NCI-H345 (cell line): ENCODE data around the gene COL24A1.
A peak's percentile ranks its signal among the peaks of the same experiment; 100 is the strongest.
"Not testable (repeated sequence)": the region's sequence is repeated elsewhere in the genome, so short reads cannot be mapped to it uniquely, and the experiment has no call there.

ENCODE experiments used
- DNase-seq: peaks from one replicate; lab custom pipeline; 2025; lab: John Stamatoyannopoulos, UW

The COL24A1 gene

DNA sequence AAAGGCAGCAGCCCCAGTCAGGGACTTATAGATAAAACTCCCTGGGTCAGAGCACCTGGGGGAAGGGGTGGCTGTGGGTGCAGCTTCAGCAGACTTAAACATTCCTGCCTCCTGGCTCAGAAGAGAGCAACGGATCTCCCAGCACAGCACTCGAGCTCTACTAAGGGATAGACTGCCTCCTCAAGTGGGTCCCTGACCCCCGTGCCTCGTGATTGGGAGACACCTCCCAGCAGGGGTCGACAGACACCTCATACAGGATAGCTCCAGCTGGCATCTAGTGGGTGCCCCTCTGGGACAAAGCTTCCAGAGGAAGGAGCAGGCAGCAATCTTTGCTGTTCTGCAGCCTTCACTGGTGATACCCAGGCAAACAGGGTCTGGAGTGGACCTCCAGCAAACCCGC, 84.1 kb downstream of the COL24A1 start:
- not testable (repeated sequence) for DNase-seq

DNA sequence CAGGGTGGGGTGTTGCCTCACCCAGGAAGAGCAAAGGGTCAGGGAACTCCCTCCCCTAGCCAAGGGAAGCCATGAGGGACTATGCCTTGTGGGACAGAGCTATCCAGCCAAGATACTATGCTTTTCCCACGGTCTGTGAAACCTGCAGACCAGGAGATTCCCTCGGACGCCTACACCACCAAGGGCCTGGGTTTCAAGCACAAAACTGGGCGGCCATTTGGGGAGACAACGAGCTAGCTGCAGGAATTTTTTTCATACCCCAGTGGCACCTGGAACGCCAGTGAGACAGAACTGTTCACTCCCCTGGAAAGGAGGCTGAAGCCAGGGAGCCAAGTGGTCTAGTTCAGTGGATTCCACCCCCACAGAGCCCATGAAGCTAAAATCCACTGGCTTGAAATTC, 84.7 kb downstream of the COL24A1 start:
- DNase-seq = not testable (repeated sequence)

DNA sequence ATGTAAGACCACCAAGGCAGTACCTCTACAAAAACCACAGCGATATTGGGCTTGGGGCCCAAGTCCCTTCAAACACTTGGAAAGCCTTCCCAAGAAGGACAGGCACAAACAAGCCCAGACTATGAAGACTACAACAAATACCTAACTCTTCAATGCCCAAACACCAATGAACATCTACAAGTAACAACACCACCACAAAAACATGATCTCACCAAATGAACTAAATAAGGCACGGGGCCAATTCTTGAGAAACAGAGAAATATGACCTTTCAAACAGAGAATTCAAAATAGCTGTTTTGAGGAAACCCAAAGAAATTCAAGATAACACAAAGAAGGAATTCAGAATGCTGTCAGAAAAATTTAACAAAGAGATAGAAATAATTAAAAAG, 86.8 kb downstream of the COL24A1 start:
- no peak for DNase-seq

DNA sequence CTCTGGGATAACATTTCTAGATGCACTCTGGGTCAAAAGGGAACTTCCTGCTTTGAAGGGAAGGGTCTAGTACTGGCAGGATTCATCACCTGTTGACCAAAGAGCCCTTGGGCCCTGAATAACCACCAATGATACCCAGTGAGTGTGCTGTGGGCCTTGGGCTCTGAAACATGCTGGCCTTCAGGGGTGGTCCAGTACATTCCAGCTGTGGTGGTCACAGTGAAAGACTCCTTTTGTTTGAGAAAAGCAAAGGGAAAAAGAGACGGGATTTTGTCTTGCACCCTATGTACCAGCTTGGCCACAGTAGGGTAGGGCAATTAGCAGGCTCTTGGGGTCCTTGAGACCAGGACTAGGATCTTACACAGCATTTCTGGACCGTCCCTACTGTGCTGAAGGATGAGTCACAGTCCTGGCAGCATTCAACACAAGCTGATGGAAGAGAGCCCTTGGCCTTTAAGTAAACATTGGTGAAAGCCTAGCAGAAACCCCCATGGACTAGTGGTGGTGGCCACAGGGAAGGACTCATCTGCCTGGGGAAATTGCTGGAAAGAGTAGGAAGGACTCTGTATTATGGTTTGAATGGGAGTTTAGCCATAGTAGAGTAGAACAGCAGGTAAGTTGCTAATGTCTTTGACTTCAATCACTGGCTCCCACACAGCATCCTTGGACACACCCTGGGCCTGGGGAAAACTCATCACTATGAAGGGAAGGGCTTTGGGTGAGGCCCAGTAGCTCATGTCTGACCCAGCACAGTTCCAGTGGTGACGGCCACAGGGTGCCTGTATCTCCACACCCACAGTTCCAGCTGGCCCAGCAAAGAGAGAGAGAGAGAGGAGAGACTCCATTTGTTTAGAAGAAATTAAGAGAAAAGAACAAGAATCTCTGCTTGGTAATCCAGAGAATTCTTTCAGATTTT, 87.5 kb downstream of the COL24A1 start:
- DNase-seq = no peak

DNA sequence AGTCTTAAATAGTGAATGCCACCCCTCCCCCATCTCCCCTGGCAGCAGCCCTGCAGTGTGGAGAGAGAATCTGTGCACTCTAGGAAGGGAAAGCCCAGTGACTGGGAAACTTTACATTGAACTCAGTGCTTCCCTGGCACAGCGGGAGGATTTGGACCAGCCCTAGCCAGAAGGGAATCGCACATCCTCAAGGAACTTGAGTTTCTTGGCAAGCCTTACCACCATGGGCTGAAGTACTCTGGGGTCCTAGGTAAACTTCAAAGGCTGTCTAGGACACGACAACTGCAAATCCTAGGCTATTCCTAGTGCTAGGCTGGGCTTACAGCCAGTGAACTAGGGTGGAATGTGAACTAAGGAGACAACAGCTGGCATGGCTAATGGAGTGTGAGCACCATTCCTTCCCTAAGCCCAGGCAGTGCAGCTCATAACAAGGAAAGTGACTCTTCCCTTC, 88.3 kb downstream of the COL24A1 start:
- DNase-seq = no peak

DNA sequence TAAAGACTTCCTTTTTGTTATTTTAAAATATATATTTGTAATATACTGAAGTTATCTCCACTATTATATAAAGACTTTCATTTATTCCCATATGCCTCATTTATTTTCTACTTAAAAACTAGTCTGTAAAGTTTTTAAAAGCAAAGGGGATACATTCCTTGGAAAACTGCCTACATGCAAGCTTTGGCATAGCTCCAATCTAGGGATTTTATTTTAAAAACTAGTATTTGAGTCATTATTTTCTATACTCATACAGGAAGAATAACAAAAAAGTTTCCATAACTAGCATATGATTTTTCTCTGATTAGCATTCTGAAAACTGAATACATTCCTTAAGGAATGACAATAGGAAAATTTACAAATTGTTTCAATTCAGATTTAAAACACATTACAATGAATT, 88.9 kb downstream of the COL24A1 start:
- DNase-seq = no peak

DNA sequence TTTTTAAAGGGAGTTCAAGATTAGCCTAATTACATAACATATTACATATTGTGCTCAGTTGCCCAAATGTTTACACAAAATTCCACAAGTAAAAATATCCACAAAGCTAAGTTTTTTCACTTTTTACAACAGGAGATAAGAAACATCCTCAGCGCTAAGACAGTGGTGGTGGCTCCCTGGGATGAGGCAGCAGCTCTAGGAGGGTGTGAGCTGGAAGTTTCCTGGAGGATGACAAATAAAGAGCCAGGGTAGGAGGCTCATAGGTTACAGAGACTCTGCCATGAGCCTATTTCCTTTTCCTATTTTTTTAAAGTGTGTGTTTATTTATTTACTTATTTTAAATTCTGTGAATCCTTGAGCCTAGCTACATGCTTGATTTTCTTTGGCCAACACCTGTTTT, 91.7 kb downstream of the COL24A1 start:
- DNase-seq = no peak

DNA sequence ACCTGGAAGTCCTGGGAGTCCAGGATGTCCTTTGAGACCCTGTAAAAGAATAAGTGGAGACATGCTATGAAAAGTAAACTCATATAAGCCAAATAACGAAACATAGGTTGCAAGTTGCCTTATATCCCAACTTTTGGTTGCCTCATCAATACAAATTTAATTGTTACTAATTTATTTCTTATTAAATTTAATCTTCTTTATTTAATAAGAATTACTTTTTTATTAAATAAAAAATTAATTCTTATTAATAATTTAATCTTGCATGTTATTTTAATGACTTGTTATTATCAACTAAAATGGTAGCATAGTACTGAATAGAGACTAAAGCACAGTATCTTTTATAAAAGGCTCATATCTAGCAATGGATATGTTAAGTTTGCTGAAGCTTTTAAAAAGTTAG, 92.9 kb downstream of the COL24A1 start:
- DNase-seq = no peak

DNA sequence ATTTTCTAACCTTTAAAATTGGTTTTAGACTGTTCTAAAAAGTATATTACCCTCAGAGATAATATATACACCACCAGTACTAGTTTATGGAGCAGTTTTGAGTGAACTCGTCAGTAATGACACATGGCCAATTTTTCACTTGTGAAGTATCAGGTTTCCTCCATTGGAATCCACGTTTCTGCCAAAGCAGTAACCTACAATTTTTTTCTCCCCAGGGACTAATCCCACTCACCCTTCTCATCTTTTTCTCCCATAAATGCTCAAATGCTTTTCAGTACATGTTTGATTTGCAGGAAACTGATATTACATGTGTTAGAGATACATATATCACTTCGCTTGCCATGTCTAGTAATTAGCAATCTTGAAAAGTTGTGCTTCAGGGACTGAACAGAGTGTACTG, 94.1 kb downstream of the COL24A1 start:
- DNase-seq = no peak

DNA sequence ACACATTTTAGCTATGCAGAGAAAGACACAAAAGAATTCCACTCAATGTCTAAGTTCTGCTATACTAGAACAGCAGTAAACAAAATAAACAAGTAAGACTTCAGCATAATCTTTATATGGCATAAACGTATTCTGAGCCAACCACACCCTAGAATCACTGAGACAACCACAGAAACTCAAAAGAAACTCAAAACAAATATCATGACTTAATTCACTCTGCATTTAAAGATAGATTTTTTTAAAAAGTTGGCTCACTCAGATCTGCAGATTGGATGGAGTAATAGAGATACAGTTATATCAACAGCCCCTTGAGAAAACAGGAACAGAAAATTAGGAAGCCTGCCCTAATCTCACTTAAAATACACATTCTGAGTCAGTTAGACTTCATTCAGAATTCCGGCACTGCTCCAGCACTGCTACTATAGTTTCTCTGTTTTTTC, 95.0 kb downstream of the COL24A1 start:
- no peak for DNase-seq

DNA sequence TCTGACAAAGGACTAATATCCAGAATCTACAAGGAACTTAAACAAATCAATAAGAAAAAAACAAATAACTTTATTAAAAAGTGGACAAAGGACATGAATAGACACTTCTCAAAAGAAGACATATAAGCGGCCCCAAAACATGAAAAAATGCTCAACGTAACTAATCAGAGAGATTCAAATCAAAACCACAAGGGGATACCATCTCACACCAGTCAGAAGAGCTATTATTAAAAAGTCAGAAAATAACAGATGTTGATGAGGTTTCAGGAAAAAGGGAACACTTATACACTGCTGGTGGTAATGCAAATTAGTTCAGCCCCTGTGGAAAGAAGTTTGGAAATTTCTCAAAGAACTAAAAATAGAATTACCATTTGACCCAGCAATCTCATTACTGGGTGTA, 102.2 kb downstream of the COL24A1 start:
- DNase-seq = no peak

DNA sequence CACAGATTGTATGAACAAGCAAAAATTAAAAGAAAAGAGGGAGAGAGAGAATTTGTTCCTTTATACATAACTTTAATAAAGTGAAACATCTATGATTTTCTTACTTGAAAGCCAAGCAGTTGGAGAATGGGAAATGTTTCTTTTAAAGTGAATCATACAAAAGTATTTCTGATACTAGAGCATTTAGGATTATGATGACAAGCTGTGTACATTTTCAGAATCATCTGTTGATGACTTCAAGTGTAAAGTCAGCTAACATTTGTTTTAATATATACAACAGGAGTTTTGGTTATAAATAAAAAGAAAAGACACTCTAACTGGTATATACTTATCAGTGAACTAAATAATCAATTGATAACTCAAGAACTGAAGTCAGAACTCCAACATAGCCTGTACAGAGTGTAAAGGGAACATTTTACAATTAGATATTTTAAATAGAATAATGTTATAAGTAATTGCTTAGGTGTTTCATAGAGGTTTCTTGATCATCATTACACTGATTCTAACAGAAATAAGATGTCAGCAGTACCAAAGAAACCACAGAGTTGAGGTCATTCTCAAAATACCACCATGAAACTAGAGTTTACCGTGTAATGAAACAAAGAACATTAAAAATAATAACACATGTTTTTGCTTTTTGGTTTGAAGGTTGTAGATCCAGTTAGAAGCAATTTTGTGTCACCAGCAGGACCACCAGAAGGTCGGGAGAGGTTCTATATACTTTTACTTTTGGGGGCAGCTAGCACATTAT, 103.4 kb downstream of the COL24A1 start:
- no peak for DNase-seq

DNA sequence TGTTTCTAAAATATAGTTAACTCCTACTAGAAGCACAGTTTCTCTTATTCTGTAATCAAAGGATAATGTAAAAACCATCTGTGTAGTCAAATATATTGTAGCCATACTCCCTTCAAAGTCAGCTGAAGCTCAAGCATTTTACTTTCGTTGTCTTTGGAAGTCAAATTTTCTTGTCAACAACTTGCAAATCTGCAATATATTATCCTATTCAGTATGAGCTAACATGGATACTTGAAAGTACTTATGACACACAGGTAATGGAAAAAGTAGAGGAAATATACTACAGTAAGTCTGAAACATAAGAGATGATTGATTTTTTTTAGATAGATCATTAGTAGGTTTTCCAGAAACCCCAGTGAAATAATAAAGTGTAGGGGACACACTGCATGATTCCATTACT, 121.5 kb downstream of the COL24A1 start:
- no peak for DNase-seq

DNA sequence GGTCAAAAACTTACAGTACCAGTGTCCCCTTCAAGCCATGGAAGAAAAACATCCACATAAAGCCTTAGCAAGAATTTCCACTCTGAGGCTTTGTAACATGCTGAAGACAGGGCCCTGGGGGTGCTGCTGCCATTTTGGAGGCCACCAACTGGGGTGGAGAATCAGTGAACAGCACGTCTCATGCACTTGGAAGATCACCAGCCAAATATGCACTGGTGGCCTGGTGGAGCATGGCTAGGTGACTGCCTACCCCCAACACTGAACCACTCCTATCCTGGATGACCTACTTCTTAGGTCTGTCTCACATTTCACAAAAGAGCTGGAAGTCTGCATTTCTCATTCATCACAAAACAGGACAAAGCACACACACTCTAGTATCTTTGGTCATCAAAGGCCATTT, 126.4 kb downstream of the COL24A1 start:
- no peak for DNase-seq

DNA sequence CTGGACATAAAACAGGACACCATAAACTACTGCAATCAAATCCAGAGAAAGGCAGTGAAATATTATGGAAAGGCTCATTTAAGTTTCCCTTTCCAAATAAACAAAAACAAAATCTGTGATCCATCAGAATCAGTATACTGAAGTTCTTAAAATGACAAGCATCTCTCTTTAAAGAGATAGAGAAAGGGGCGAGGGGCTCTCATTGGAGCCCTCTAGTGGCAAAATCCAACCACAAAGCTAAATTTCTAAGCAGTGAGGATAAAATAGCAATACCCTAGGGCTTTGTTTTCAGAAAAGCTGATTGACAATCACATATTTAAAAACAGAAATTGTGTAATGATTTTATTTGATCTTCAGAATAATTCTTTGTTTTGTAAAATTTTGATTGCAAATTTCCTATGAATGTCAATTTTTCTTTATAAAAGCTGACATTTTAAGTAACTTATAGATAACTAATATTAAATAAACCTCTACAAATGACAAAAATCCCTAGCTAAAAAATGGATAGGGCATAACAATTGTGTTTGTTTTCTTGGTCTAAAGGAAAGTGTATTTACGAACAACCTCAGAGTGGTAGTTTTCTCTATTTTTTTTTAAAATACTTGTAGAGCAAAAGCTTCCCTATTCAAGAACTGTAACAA, 138.2 kb downstream of the COL24A1 start:
- DNase-seq = peak; percentile 53

DNA sequence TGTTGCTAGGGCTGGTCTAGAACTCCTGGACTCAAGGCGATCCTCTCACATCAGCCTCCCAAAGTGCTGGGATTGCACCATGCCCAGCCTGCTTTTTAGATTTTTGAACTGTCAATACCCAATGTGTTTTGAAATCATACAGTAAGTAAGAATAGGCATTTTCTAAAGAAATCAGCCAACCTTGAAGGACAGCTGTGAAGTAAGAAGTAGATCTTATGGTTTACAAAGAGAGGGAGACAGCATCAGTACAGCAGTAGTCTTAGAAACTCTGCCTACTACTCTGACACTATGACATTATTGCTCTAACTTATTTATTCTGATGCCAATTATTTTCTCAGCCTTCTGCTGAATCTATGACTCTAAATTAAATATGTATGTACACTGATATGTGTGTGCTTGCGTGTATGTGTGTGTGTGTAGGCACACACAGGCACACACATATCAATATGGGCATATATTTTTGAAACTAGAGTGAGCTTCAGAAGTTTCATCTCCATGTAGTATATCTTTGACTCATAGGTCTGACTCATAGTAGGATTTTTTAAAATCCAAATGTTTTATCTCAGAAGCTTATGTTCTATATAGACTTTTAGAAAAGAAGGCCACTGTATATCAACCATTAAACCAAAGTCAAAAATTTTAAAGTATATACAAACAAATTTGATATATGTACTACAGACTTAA, 140.4 kb downstream of the COL24A1 start:
- no peak for DNase-seq

DNA sequence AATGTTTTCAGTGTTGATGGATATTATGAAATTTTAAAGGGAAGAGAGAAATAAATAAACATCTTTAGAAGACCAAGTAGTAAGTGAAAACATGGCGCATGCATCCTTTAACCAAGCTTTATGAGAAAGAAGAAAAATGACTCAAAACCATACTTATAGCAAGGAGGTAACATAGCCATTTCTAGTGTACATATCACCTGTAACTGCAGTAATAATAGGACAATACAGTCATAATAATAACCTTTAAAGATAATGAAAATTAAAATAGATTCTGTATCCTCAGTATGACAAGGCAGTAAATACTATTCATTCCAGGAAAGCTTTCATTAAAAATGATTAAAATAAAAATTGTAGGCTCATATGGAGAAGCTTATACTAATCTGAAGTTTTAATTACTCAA, 141.2 kb downstream of the COL24A1 start:
- DNase-seq = no peak

DNA sequence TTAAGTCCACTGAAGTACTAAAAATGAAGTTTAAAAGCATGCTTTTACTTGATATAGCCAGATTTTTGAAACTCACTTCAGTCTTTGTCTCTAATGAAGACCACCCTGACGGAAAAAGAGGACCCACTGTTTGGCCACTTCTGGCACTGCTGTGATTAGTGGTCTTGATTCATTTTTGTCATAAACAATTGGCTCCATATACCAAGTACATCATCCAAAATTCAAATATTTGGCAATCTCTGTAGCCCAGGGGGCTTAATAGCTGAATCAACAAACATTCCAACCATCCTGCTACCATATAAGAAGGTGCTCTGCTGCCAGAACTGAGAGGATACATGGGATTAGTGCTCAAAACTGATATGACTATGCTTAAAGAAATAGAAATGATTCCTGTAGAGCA, 156.0 kb downstream of the COL24A1 start:
- DNase-seq = no peak

DNA sequence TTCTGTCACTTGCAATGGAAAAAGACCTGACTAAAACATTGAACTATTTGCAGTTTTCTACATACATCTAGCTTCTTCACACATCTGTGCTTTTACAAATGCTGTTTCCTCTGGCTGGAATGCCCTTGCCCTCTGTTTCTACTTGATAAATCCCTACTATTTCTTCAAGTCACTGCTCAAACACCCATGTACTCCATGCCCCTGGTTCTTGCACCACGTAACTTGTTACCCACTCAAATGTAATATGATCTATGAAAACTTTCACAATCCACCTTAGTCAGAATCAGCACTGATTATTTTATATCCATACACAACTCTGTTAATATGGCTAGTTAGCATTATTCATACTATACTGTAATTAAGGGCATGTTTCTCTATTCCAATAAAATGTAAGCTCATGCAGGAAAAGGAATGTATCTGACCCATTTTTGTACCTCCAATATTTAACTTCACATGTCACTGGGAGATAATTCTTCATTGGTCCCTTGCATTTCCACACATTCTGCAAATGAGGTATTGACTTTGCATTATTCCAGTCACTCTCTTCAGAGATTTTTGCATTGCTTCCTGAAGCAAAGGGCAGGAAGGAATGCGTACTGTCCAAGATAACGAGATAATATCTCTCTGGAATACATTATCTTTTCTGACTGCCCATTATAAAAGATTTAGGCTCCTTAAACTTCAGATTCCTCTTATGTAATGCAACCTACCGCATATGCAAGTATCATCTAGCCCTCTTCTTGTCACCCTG, 158.3 kb downstream of the COL24A1 start:
- no peak for DNase-seq

DNA sequence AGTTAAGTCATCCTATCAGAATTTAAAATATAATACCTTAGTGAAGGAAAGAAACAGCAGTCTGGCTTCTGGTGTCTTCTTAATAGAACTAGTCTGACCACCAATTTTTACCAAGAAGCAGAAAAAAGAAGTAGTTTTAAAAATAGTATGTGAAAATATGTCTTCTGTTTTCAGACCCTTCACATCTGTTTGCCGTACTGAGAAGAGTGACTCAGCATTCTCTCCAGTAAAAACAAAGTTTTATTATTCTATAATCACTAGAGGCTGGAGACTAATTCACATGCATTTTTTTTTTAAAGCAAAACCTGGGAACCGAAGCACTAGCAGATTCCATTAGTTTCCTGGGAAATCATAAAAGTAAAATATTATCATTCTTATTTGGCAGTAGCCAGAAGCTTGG, 163.8 kb downstream of the COL24A1 start:
- no peak for DNase-seq

DNA sequence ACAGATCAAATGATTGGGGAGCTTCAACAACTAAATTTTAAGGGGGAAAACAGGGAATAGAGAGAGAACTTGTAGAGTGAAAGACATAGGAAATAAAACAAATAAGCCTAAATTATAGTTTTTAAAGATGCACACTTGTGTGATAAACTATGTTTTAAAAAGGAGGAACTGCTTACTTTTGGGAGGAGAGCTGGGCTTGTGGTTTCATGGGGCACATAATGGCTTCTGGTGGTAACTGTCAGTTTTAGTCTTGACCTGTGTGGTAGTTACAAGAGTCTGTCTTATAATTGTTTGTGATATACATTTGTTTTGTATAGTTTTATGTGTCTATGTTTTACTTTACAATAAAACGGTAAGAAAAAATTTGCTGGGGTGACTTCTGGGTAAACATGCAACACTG, 165.3 kb downstream of the COL24A1 start:
- DNase-seq = no peak
